Smooth muscle cell (in vitro differentiated cells): ENCODE measurements around the gene HYCC2. TPM values are rescaled to one million over a fixed set of nuclear protein-coding genes. Genes with fewer than 3 reads are reported as not detected.

Experiments used
- DNase-seq: peaks from one replicate; lab custom pipeline; 2025; ENCODE audit not compliant: unreplicated experiment; lab: John Stamatoyannopoulos, UW
- H2AFZ ChIP-seq: fragments of 200-600 bp; sonication (generic); 2 replicates; pipeline ENCODE4 v1.6.0; 2016; ENCODE audit warnings: antibody characterized with exemption, low read depth, mild to moderate bottlenecking
- H3F3A ChIP-seq: fragments of 200-600 bp; sonication (generic); 2 replicates; pipeline ENCODE4 v1.6.0; 2017; ENCODE audit warnings: antibody characterized with exemption, low read depth
- H3K27ac ChIP-seq: fragments of 200-600 bp; sonication (generic); 2 replicates; pipeline ENCODE4 v1.5.1; 2016; ENCODE audit warnings: low read depth, mild to moderate bottlenecking
- H3K27me3 ChIP-seq: fragments of 200-600 bp; sonication (generic); 2 replicates; pipeline ENCODE4 v1.6.1; 2016; ENCODE audit warnings: low read depth, mild to moderate bottlenecking
- H3K36me3 ChIP-seq: fragments of 200-600 bp; sonication (generic); 2 replicates; pipeline ENCODE4 v1.5.1; 2016; ENCODE audit warnings: low read depth
- H3K4me1 ChIP-seq: fragments of 200-600 bp; sonication (generic); 2 replicates; pipeline ENCODE4 v1.5.1; 2016; ENCODE audit warnings: low read depth
- H3K4me2 ChIP-seq: fragments of 200-600 bp; sonication (generic); 2 replicates; pipeline ENCODE4 v1.6.0; 2016; ENCODE audit warnings: mild to moderate bottlenecking
- H3K4me3 ChIP-seq: fragments of 200-600 bp; sonication (generic); 2 replicates; pipeline ENCODE4 v1.5.1; 2016; ENCODE audit warnings: mild to moderate bottlenecking
- H3K79me2 ChIP-seq: fragments of 200-600 bp; sonication (generic); 2 replicates; pipeline ENCODE4 v1.6.0; 2016; ENCODE audit warnings: low read depth, mild to moderate bottlenecking
- H3K9ac ChIP-seq: fragments of 200-600 bp; sonication (generic); 2 replicates; pipeline ENCODE4 v1.6.0; 2016; ENCODE audit warnings: low read depth
- H3K9me3 ChIP-seq: fragments of 200-600 bp; sonication (generic); replicated peaks from 2 replicates; pipeline ENCODE4 v1.5.1; 2016; ENCODE audit warnings: low read depth
- H4K20me1 ChIP-seq: fragments of 200-600 bp; sonication (generic); 2 replicates; pipeline ENCODE4 v1.6.0; 2016; ENCODE audit warnings: low read depth
- CTCF ChIP-seq: fragments of 200-600 bp; sonication (generic); IDR thresholded peaks from 2 replicates; pipeline ENCODE4 v1.5.1; 2017; ENCODE audit warnings: borderline replicate concordance, mild to moderate bottlenecking, antibody characterized with exemption; ENCODE audit not compliant: insufficient read depth, poor library complexity, severe bottlenecking
- WGBS: methylation state at CpG from one replicate; pipeline ENCODE4 v1.1.7; 2016; ENCODE audit warnings: low lambda C conversion rate; 5-methylcytosine and 5-hydroxymethylcytosine counted together
- polyA plus RNA-seq: library from polyadenylated mRNA; unstranded; fragments of >200 nt; fragmentation: Nextera tagmentation; extraction: Ambion mirVana; gene quantifications from 2 replicates; pipeline ENCODE4 v1.2.1, GENCODE V29; 2016
- total RNA-seq: library from RNA; depleted of rRNA; stranded (reverse); fragments of >200 nt; gene quantifications from 2 replicates; pipeline ENCODE4 v1.2.3, GENCODE V29; 2014

The HYCC2 gene
- total and polyA plus RNA-seq, 2 experiments from 2014 or later: 3.6 to 15.1 TPM

GRCh38 chr2:201116959-201117734 lies 45.7 kb upstream of the HYCC2 start:
- Histone ChIP-seq H4K20me1 (peaks cover 12% of the 10 kb centered on the region), H3K9ac (peak overlapping the region; percentile 89), H3K27me3 (no peaks in the 10 kb centered on the region), H3K9me3 (no peaks in the 10 kb centered on the region), H3K4me2 (peak overlapping the region; percentile 92), H3K27ac (peak overlapping the region; percentile 95), H3K36me3 (no peaks in the 10 kb centered on the region), H3K4me3 (peak overlapping the region; percentile 78), H3K79me2 (peaks cover 35% of the 10 kb centered on the region), H3K4me1 (peaks cover 3% of the 10 kb centered on the region), H3F3A (peaks cover 14% of the 10 kb centered on the region), H2AFZ (peak overlapping the region; percentile 94)
- 38% methylated on average over 22 of the region's 22 CpGs for WGBS
- peak; percentile 31 for DNase-seq
- peak; percentile 13 for TF ChIP-seq CTCF

- Histone ChIP-seq H3K79me2 (peaks cover 31% of the 10 kb centered on the region), H3K4me2 (peak within 1 kb of the TSS; percentile 92), H3K4me1 (peaks cover 3% of the 10 kb centered on the region), H3K9ac (peak within 1 kb of the TSS; percentile 89), H3K27ac (peak within 1 kb of the TSS; percentile 95), H4K20me1 (peaks cover 10% of the 10 kb centered on the region), H2AFZ (peak within 1 kb of the TSS; percentile 94), H3F3A (peaks cover 14% of the 10 kb centered on the region), H3K4me3 (peak within 1 kb of the TSS; percentile 78), H3K9me3 (no peaks in the 10 kb centered on the region), H3K27me3 (no peaks in the 10 kb centered on the region), H3K36me3 (no peaks in the 10 kb centered on the region)
- no peak for TF ChIP-seq CTCF
- WGBS: 5% methylated on average over 52 of the region's 75 CpGs
- DNase-seq: peak; percentile 45
Measured at GRCh38 chr2:201116115-201116958, 44.9 kb upstream of the HYCC2 start, which contains the start of gene CFLAR. CFLAR (plus strand) TSS chr2:201116164; CDS start chr2:201129866, 13,702 bp downstream.

- H4K20me1 ChIP-seq: peaks cover 7% of the 10 kb centered on the region
- H3K4me2 ChIP-seq: no peak overlapping the region
- no peak overlapping the region for H3K27ac ChIP-seq
- no peak overlapping the region for H3K4me3 ChIP-seq
- H3K4me1 ChIP-seq: peaks cover 3% of the 10 kb centered on the region
- H3K27me3 ChIP-seq: no peaks in the 10 kb centered on the region
- H3K79me2 ChIP-seq: peaks cover 21% of the 10 kb centered on the region
- no peaks in the 10 kb centered on the region for H3K36me3 ChIP-seq
- no peak overlapping the region for H2AFZ ChIP-seq
- TF ChIP-seq CTCF: no peak
- no peak for DNase-seq
- H3K9ac ChIP-seq: no peak overlapping the region
- H3K9me3 ChIP-seq: no peaks in the 10 kb centered on the region
- H3F3A ChIP-seq: peaks cover 14% of the 10 kb centered on the region
Measured at GRCh38 chr2:201114846-201115245, 43.4 kb upstream of the HYCC2 start.
